Measurements from ENCODE around the gene SLC6A6.
"Not testable (repeated sequence)": the region's sequence is repeated elsewhere in the genome, so short reads cannot be mapped to it uniquely, and the experiment has no call there.

SLC6A6 gene

DNA sequence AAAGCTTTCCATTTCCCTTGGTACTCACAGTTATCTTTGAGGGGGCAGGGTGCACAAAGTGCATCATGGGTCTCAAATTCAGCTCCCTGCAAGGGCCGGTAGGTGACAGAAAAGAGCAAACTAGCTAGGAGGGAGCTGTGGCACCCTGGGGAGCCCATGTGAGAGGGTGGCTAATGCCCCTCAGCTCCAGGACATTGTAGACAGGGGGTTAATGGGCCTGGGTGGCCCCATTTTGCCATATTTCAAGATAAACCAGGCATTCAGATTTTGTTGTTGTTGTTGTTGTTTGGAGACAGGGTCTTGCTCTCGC is 3.7 kb upstream of the SLC6A6 start:
- no peak for DNase-seq (ENCODE audit: low spot score)

DNA sequence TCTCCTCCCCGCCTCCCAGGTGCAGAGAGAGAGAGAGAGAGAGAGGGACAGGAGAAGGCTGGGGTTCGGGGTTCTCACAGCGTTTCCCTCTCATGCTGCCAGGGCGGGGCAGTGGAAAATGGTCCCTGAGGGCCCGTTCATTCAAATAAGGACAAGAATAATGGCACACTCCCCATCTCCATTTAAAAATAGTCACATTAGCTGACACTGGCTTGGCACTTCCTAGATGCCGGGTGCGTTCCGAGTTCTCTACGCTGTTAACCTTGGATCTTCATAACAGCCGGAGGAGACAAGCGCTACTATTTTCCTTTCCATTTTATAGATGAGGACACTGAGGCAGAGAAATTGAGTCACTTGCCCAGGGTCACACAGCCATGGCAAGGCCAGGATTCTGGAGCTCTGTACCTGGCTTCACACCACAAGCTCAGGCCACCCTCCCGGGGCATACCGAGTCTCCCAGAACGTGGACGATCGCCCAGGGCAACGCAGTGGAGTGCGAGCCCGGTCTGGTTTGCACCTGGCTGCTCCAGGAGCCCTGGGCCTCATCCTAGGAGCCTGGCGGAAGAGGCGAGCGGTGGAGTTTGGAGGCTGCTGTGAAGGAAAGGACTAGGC is 608 bp upstream of the SLC6A6 start:
- no peak for DNase-seq (ENCODE audit: low spot score)

DNA sequence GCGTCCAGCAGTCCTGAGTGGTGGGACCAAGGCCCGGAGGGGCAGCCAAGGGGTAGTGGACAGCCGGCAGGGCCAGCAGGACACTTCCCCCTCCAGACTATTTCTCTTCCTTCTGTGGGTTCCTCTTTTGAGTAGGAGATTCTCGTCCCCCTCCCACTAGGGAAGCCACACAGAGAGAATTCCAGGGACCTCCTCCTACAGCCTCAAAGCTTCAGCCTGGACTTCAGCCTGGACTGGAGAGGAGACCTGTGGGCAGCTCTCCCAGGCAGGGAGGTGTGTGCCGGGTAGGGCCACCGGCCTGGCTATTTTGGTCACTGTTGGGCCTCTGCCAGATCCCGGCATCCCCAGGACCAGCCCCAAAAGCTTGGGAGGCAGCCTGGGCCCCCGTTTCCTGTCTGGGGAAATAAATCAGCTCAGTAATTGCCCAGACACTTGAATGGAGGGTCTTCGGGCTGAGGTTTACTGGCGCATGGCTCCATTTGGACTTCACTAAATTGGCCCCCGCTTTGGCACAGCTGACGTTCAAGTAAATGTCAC is 1.3 kb downstream of the SLC6A6 start:
- peak; percentile 72 for DNase-seq (ENCODE audit: low spot score)

DNA sequence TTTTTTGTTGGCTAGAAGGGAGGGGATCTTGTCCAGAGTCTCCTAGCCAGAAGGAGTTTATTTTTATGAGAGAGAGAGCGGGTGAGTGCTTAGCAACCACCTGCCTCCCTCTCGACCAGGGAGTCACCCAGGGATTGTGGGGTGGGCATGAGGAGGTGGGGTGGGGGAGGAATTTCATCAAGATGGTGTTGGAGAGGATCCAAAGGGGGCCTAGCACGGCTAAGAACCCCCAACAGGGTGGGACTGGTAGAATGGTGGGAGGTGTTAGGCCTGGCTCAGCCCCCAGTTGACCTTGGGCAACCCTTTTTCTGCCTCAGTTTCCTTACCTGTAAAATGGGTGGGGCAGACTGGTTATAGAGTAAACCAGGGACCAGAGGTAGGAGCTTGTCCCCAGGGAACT is 1.8 kb downstream of the SLC6A6 start:
- no peak for DNase-seq (ENCODE audit: low spot score)

DNA sequence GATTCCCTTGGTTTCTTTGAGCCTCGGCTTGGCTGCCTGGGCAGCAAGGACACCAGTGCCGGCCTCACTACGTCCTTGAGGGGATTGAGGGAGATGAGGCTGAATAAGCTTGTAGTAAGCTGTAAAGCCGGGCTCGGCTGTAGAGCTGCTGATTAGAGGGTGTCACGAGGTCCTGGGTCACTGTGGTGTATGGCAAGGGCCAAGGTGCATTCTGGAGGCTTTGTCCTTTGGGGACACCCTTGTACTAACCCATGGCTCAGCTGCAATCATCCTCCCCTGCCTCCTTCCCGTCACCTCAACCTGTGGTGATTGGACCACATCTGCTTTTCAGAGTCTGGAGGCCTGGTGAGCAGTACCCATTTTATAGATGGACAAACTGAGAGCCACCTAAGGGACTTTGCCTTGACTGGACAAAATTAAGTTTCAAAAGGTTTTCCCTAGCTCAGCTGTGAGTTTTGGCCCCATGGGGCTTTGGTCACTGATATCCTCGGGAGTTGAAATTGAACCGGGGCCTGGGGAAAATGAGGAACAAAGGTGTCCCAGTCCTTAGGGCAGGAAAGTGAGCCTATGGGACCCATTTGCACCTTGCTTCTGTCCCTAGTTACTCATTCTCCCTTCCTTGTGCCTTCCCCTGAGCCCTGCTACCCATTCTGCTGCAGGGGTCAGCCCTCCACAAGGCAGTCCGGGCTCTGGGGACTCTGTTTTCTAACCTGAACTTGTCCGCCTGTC is 2.4 kb downstream of the SLC6A6 start:
- DNase-seq (ENCODE audit: low spot score): no peak

DNA sequence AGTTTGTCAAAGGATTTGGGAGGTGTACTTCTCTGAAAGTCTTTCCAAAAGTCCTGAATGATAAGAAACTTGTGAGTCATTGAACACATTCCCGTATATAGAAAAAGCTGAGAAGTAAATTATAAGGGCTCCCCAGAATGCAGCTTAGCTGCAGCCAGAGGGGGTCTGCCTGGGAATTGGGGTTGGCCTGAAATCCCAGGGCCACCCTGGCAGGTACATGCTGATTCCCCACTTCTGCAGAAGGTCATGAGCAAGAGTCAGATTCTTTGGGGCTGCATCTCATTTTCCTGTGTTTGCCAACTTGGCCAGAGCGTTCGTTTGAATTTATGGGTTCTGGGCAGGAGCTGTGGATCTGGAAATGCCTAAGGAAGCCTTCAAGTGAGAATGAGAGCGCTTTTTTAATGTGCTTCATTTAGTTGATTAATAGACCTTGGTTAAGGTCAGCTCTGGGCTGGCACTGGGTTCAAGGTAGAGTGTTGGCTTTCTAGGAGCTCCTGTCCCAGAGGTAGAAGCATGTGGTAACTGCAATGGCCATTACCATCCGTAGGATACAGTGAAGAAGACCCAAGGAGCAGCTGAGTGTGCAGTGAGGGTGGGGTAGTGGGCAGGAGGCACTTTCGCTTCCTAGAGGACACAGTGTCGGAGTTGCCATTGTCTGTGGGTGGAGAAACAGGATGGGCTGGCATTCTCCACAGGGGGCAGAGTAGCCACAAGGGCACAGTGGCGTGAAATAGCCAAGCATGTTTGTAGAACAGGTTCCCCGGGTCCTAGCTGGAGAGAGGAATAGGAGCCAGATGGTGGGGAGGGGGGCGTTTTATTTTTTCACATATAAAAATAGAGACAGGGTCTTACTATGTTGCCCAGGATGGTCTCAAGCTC is 3.2 kb downstream of the SLC6A6 start:
- no peak for DNase-seq (ENCODE audit: low spot score)

DNA sequence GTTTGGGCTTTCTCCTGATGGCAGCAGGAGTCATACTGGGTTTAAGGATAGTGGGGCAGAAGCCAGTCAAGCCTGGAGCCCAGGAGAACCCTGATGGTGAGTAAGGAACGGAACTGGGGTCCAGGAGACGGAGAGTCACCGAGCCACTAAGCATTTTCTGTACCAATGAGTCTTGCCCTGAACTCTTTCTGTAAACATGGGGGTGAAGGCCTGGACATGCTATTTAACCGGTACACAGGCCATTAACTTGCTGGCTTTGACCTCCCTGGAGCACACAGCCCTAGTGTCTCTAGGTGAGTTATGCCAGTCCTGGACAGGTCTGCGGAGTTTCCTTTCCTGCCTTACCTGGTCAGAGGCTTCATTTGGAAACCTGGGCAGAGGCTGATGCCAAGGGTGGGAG is 3.9 kb downstream of the SLC6A6 start:
- DNase-seq (ENCODE audit: low spot score): no peak

DNA sequence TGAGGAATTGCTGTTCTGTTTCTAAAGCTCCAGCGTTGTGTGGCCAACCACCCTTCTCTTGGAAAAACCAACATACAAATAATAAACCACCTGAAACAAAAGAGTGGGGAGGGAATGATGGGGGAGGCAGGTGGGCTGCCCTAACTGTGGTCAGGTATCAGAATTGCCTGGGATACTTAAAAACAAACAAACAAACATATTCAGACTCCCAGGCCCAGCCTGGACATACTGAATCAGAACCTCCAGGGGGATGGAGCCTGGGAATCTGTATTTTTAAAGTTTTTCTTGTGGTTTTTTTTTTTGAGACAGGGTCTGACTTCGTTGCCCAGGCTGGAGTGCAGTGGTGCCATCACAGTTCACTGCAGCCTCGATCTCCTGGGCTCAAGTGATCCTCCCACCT is 4.4 kb downstream of the SLC6A6 start:
- DNase-seq (ENCODE audit: low spot score): no peak

DNA sequence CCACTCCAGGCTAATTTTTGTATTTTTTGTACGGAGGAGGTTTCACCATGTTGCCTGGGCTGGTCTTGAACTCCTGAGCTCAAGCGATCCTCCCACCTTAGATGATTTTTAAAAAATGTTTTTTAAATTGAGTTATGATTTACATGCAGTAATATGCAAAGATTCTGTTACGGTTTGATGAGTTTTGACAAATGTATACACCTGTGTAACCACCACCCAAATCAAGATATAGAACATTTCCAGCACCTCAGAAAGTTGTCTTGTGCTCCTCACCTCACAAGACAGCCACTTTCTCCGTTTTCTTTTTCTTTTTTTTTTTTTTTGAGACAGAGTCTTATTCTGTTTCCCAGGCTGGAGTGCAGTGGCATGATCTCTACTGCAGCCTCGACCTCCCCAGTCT is 4.8 kb downstream of the SLC6A6 start:
- no peak for DNase-seq (ENCODE audit: low spot score)

DNA sequence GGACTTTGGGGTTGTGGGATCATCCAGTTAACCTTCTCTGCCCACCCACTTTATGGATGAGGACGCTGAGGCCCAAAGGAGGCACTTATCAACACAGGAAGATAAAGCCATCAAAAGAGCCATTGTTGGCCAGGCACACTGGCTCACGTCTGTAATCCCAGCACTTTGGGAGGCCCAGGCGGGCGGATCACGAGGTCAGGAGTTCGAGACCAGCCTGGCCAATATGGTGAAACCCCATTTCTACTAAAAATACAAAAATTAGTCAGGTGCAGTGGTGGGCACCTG is 7.3 kb downstream of the SLC6A6 start:
- DNase-seq (ENCODE audit: low spot score): not testable (repeated sequence)

DNA sequence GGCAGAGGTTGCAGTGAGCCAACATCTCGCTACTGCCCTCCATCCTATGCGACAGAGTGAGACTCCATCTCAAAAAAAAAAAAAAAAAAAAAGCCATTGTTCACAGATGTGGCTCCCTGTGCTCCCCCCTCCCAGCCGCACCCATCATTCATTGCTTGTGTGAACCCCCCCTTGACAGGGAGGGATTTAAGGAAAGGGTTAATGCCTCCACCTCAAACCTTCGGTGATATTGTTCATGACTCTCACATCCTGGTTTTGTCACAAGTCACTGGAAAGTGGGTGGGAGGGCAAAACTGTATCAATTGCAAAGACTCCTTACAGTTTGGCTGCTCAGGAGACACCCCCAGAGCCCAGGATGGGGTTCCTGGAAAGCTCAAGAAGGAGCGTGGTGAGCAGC is 7.7 kb downstream of the SLC6A6 start:
- no peak for DNase-seq (ENCODE audit: low spot score)

DNA sequence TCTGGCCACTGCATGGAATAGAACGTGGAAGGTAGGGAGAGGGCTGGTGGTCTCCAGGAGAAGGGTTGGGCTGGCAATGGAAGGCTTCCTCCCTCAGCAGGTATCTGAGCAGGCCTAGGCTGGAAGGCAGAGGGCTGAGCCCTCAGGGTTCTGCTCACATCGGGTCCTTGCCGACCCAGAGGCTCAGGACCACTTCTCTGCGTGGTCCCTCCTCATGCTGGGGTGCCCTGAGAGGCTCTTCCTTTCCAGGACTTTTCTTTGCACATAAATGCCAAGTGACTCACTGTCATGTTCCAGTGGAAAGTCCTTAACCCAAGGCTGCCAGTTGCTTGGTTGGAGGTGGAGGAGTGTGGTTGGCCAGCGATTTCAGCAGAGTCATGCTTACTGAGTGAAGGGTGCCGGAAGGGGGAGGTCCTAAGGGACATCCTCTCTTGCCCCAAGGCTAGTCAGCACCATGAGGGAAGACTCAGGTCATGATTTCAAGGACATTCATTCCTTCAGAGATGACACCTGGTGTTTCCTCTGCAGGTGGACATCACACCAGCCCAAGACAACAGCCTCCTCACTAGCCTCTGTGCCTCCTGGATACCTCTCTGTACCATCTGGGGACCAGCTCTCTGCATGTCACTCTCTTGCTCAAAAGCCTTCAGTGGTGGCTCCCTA is 8.2 kb downstream of the SLC6A6 start:
- no peak for DNase-seq (ENCODE audit: low spot score)

DNA sequence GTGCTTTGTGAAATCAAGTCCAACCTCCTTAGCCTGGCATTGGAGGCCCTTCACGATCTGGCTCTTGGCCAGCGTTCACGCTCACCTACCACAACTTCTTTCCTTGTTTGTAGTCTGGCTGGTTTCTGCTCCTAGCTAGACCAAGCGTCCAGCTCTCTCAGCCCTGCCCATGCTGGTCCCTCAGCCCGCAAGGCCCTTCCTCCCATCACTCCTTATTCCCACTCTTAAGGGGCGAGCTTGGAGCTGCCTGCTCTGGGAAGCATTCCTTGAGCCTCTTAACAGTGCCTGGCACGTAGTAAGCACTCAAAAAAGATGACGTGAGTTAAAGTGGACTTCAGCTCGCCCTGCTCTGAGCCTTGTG is 8.7 kb downstream of the SLC6A6 start:
- no peak for DNase-seq (ENCODE audit: low spot score)

DNA sequence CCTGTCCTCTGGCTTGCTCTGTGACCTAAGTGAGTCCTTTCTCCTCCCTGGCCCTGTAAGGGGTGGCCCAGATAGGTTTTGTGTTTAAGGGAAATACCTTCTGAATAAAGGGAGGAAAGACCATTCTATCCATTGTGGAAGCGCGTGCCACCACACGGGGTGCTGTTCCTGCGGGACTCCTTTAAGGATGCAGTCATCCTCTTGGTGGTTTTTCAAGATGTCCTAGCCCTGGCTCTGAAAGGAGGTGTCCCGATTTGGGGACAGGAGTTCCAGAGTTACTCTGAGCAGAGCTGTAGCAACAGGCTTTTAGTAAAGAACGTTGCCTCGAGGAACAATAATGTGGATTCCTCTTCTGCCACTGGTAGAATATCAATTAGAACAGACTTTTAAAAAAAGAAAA is 9.6 kb downstream of the SLC6A6 start:
- no peak for DNase-seq (ENCODE audit: low spot score)

DNA sequence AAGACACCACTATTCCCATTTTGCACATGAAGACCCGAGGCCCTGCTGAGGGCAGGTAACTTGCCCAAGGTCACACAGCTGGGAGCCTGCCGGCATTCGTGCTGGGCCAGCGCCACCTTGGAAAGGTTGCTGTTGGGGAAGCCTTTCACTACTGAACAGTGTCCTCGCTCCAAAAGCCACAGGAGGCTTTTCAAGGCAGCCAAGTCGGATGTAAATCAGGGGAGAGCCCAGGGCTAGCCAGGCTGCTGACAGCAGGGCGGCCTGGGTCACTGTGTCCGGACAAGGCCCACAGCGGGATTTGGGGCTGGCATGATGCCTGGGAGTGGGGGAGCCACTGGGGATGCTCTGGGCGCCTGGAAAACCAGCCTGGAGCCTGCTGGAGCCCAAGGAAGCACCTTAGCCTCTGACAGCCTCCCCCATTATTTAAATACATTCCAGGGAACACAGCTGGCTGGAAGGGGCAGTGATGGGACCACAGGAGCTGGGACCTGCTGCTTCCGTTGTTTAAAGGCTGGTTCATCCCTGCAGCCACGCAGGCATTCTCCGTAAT is 10.5 kb downstream of the SLC6A6 start:
- DNase-seq (ENCODE audit: low spot score): no peak

DNA sequence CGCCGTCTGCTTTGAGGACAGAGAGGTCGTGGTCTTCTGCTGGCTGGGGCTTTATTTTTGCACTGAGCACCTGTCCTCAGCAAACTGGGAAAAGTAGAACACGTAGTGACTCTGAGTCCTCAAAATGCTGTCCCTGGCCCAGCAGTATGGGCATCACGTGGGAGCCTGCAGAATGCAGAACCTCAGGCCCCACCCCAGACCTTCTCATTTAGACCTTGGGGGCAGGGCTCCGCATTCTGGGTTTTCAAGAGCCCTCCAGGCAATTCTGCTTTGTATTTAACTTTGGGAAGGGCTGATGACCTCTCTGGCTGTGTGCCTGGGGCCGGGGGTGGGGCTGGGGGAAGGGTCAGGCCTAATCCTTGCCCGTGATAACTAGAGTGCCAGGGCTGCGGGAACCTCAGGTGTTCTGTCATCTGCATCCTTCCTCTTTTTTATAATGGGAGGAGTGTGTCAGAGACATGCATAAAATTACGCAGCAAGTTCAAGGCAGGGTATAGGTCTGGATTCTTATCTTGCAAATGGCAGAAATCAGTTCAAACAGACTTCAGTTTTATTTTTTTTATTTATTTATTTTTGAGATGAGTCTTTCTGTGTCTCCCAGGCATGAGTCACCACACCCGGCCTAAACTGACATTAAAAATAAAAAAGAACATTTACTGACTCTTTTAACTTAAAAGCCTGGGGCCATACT is 11.1 kb downstream of the SLC6A6 start:
- no peak for DNase-seq (ENCODE audit: low spot score)

DNA sequence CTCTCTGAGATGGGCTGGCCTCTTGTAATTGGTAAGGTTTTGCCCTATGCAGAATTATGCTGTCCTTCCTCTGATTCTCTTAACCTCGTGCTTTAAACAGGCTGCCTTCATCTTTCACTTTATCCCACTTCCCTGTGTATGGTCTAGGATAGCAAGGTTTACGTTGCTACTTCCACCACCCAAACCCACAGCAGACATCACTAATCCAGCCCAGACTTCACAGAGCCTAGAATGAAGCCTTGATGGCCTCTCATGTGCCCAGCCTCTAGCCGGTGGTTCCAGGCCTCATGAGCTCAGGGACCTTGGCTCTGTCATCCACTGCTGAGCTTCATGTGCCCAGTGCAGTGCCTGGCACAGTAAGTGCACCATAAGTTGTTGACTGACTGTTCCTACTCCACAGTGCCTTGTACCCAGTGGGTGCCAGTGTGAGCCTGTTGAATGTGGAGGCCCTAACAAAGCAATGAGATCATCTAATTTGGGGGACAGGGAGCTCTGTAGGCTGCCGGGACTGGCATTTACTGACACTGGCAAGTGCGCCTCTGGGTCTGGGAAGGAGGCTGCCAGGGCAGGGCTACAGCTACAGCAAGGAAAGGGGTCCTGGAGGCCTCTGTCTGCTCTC is 12.5 kb downstream of the SLC6A6 start:
- DNase-seq (ENCODE audit: low spot score): no peak

DNA sequence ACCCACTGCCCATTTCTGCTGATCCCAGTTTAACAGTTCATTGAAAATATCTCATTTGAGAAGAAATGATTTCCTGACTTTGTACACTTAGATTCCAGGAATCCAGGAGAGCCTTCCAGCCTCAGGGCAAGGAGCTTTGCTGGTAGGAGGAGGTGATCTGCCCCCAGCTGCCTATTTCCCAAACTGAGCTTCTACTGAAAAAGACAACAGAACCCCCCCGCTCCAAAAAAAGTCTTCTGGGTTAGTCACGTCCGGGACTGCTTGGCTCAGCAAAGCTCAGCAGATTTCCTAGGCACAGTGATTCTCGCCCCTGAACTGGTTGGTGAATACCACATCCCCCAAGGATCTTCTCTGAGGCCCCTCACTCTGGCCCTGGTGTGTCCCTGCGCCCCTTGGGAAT is 13.1 kb downstream of the SLC6A6 start:
- DNase-seq (ENCODE audit: low spot score): no peak

DNA sequence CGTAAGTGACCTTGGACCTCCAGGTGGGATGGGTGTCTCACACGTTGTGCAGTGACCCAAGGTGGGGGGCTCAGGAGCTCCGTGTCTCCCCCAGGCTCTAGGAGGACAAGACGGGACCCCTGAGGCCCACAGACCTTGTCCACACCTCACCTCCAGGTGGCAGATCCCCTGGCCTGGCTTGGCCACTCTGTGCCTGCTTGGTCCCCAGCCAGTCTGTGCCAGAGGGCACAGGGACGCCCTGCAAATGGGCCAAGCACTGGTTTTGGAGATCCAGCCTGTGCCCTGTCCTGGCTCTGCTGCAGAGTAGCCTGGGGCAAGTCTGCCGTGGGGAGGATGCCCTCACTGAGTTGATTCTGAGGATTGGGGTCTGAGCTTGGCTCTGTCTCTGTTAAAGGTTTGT is 14.0 kb downstream of the SLC6A6 start:
- DNase-seq (ENCODE audit: low spot score): no peak

DNA sequence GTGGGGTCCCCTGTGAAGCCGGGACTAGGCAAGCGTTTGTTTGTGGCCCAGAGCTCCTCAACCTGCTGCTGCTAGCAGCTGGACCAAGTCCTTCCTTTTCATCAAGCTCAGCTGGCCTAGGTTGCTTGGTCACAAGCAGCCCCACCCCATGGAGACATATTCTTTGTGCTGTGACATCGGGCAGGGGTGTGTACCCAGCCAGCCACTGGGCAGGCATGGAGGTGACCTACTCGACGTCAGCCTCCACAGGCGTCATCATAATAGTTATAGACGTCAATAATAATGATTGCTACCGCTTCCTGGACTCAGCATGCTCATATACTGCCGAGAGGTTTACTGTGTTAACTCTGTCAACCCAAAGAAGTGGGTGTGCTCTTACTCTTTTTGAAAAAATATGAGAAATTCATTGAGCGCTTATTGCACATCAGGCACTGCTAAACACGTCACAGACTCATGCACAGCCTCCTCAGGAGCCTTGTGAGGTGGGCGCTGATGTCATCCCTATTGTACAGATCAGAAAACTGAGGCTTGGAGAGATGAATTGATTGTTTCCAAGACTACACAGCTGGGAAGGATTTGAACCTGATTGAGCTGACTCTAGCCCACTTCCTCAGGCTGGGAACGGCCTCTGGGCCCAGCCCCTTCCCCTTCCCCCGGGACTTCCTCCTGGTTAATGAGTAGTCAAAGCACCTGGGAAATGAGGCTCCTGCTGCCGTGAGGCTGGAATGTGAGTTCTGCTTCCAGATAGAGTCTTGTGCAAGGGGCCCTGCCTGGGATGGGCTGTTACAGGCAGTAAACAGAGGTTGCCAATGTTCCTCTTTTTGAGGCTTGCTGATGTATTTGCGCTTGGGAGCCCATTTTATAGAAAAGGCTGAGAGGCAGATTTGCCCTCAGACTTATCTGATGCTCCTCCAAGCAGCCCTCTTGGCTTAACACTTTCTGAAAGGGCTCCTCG is 16.2 kb downstream of the SLC6A6 start:
- DNase-seq (ENCODE audit: low spot score): no peak

Data from left forelimb (tissue), 1 donor.